Right lobe of liver (tissue), 4 donors: ENCODE results near the gene RAB36.

Experiments used
- POLR2A ChIP-seq: fragments of 450-650 bp; IDR thresholded peaks from one replicate; pipeline ENCODE4 v1.6.1; 2017; ENCODE audit warnings: antibody characterized with exemption, mild to moderate bottlenecking
- TF ChIP-seq, protein P1 (sequence below), 4 donors: fragments of 200-600 bp in 3 of 4; fragments of 450-650 bp in 1 of 4; IDR thresholded peaks; one replicate each; pipeline versions ENCODE4 v1.5.1 to v1.8.0; 2016 to 2022; ENCODE audit warnings: antibody characterized with exemption in 4 of 4, mild to moderate bottlenecking in 2 of 4
- donor health status: DM: no; HTN: no; CAD: no.
- donor health status: DM: no; HTN: no; CAD: no.
- donor health status: DM: no; HTN: yes; CAD: no.

DNA sequence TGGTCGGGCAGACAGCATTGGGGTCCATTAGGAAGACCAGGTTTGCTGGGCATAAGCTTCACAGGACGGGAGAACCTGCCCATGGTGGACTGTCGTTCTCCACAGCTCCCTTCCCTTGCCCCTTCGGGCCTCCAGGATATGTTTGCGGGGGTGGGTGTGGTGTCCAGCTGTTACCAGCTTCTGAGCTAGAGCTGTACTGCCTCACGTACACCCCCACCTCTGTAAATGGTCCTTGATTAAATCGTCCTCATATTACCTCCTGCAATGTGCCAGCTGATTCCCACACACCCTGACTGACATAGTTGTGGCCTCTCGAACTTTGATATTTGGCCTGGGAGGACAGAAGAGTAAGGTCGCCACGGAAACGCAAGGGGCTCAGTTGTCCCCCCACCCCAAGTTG, 18.8 kb downstream of the RAB36 start:
- TF ChIP-seq, protein P1, sequence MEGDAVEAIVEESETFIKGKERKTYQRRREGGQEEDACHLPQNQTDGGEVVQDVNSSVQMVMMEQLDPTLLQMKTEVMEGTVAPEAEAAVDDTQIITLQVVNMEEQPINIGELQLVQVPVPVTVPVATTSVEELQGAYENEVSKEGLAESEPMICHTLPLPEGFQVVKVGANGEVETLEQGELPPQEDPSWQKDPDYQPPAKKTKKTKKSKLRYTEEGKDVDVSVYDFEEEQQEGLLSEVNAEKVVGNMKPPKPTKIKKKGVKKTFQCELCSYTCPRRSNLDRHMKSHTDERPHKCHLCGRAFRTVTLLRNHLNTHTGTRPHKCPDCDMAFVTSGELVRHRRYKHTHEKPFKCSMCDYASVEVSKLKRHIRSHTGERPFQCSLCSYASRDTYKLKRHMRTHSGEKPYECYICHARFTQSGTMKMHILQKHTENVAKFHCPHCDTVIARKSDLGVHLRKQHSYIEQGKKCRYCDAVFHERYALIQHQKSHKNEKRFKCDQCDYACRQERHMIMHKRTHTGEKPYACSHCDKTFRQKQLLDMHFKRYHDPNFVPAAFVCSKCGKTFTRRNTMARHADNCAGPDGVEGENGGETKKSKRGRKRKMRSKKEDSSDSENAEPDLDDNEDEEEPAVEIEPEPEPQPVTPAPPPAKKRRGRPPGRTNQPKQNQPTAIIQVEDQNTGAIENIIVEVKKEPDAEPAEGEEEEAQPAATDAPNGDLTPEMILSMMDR (IDR thresholded peaks at IDR 0.05), result no peak
- TF ChIP-seq POLR2A, result no peak
